HS-5 (cell line): ENCODE results near the gene SLC24A5.

Source experiments
- DNase-seq: peaks from one replicate; pipeline ENCODE4 v3.0.0-alpha.2; 2012; ENCODE audit warnings: low read depth

The SLC24A5 gene

DNA sequence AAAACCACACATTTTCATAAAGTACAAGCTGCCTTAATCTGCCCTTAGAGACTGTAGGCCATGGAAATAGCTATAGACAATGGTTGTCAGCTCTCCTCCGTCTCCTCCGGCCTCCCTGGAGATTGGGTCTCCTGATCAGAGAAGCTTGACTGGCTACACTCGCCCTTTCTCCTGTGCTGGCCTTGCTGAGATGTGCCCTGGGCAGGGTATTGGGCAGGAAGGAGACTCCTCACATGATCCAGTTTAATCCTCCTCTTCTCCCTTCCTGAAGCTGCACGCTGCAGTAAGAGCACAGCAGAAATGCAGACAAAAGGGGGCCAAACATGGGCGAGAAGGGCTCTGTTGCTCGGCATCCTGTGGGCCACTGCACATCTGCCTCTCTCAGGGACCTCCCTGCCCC is at the start of gene SLC24A5:
TSS of gene SLC24A5 (plus strand) at position 246 of the 400 bp plus-strand sequence. CDS start at position 301, 55 bp downstream.
- DNase-seq = no peak

DNA sequence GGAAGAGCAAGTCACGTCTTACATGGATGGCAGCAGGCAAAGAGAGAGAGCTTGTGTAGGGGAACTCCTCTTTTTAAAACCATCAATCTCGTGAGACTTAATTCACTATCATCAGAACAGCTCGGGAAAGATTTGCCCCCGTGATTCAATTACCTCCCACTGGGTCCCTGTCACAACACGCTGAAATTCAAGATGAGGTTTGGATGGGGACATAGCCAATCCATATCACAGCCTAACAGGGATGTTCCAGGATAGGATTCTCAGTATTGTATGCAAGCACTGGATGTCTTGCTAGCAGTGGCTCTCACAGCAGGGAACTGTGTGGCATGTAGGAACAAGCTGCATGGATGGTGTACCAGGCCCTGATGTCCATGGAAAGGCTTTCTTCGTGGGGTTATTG is 47.8 kb upstream of the SLC24A5 start:
- no peak for DNase-seq

DNA sequence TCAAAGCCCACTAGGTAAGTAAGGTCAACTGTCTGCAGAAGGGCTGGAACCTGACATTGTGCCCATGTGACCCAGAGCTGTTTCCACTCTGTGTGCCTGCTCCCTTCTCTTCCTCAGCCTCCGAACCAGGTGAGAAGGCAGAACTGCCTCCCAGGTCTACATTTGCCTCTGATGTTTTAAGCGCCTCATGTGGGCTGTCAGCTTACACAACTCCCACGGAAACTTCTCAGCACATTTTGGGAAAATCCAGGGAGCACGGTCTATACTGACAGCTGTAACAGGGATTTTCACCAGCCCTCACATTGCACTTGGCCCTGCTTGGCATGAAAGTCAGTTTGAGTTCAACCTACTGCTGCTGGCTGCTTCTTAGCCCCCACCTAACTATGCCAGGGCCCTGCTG is 46.9 kb upstream of the SLC24A5 start:
- no peak for DNase-seq

DNA sequence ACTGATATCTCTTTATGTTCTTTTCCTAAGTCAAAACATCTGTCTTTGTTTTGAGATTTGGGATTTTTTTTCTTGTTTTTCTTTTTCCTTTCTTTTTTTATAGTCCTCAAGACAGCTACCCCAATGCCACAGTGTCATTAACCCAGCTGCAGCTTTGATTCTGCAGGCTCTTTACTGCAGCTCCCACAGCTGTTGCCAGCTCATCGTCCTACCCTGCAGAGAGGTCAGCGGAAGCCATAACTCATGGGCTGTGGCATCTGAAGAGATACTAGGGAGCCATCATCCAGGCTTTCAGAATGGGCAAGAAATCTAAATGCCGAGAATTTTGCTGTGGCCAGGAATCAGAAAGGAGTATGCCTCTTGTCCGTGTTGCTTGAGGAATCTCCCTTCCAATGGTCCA is 44.3 kb upstream of the SLC24A5 start:
- DNase-seq = no peak

DNA sequence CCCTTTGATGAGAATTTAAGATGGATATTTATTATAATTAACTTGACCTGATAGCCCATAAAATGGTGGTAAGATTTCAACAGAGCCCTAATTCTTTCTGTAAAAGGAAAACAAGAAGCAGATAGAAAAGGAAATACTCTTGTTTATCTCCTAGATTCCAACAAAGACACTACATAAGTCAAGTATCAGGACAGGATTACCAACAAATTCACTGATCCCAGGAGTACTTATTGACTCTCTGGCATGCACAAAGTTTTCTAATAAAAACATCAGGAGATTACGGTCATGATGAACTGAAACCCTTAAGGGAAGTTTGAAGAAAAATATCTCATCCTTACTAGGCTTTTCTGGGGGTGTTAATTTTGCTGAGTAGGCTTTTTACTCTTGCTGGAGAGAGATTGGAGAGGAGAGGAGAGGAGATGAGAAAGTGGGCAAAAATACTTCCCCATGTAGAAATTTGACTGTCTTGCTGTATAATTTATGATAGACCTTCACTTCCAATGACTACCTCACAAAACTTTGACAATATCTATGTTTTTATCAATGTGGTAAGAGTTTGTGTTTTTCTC is 43.1 kb upstream of the SLC24A5 start:
- no peak for DNase-seq

DNA sequence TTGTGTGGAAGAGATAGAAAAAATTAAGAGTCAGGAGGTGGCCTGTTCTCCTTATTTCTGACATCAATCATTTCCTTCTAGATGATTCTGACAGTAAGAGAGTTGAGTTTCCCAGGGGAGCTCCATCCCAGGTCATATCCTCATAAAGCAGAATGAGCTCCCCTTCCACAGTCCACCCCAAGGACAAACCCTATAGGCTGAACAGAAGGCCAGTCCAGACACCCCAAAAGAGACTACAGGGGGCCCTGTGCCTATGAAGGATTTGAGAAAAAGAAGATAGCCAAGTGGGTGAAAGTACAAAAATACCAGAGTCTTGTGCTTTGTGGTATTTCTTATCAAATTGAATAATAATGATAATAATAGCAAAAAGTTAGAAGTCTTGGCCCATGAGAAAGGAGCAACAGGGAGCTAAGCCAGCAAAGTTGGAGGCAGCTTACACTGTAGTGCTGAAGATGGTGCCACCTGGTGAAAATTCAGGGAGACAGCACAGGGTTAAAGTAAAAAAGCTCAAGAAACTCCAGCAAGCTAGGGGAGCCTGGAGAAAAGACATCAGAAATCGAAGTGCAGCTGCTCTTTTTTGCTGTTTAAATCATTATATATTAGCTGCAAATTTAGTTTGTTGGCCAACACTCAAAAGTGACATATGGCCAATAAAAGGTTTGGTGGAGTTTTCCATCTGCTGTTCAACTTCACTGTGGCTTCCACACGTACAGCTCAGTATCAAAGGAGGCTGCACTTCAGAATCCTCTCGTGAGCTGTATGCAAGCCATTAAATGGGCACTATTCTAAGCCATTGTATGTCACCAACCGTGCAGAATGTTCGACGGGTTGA is 35.8 kb upstream of the SLC24A5 start:
- no peak for DNase-seq

DNA sequence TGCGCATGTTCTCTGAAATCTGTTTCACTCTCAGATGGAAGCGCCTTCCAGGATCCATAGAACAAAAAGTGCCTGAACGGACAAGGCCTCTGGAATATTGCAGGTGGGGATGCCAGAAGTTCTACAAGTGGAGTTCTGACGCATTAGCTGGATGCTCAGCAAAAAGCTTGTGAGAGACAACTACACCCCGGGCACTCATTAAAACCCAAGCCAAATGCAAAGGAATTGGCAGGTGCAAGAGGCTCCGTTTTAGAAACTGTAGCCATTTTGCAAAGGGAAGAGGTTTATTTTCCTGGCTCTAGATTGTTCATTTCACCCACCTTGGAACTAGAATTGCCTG is 35.2 kb upstream of the SLC24A5 start:
- no peak for DNase-seq

DNA sequence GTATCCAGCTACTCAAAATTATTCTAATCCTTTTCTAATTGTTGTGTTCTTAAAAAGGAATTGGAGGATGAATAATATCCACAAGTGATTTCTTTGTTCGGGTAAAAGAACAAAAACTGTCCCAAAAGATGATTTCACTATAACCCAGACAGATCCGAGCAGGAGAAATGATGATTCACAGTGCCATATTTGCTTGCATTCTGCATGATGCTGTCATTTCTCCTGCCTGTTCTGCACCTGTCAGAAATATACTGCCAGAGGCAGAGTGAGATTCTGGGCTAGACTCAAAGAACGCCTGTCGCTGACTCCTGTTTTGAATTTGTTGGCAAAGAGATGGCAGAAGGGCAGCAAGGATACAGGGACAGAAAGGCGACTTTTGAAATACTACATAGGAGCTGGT is 34.7 kb upstream of the SLC24A5 start:
- no peak for DNase-seq

DNA sequence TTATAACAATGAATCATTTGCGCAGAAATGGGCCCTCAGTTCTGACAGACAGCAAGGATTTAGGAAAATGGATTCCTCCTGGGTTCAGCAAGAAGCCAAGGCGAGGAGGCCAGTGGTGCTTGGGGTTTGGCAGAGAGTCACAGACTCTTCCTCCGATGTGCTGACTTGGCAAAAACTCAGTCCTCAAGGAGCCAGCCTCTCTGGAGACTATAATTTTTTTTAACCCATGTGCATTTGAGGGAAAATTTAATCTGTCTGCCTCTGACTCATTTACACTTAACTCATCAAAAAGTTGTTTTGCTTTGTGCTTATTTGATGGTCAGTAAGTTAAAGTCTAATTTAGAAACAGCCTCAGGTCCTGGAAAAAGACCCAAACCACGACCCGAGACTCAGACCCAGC is 34.2 kb upstream of the SLC24A5 start:
- no peak for DNase-seq

DNA sequence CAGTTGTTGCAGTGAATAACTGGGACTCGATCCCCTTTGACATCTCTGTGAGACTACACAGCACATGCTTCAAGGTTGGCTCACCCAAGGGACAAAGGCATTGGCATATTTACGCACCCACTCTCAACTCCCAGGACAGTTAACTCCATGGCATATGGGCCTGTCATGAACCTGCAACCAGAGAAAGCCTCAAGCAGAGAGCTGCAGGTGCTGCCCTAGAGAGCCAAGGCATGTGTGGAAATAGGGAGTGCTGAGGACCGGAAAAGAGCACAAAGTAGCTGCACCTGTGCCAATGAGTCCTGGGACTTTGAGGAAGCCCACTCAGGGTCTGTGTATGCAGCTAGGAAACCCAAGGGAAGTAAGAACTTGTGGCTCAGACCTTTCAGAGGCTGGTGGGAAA is 32.9 kb upstream of the SLC24A5 start:
- no peak for DNase-seq

DNA sequence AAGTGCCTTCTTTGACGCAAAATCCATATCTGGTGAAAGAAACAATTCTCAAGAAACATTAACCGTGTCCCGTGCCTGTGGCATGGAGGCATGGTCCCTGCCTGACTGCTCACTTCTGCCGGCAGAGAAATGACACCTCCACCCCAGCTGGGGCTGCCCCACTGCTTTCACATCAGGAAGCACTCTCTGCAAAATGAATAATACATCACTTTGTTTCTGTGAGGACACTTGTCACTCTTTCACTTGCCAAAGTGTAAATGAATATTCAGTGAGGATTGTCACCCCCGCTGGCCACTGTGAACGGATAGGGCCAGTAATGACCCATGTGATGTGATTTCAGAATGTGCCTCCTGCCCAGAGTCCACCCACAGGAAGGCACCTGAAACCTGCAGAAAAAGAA is 31.1 kb upstream of the SLC24A5 start:
- no peak for DNase-seq

DNA sequence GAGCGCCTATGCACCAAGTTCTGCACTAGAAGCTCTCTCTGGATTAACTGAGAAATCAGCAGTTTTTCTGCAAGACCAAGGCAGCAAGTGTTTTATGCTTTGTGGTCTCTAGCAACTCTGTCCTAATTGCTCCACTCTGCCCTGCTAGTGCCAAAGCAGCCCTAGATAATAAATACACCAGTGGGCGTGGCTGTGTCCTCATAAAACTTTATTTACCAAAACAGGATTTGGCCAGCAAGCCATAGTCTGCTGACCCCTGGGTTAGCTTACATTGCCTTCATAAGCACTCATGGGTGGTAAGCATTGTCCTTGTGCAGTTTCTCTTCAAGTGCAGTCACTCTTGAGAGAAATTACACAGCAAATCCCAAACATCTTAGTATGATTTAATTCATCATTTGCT is 30.7 kb upstream of the SLC24A5 start:
- no peak for DNase-seq

DNA sequence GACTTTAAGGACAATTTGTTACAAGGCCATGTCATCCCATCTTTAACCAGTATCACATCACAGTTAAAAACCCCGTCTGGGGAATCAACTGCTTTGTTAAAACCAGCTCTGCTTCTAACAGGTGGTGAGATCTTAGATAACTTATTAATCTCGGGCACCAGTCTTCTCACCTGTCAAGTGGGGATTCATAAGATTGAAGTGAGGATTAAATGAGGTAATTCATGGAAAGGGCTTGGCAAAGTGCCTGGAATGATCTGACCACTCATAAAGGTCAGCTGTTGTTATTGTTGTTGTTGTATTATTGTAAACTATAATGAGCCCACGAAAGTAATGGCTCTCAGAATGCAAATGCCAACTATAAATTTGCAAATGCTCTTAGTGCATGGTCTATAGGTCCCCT is 30.1 kb upstream of the SLC24A5 start:
- DNase-seq = no peak

DNA sequence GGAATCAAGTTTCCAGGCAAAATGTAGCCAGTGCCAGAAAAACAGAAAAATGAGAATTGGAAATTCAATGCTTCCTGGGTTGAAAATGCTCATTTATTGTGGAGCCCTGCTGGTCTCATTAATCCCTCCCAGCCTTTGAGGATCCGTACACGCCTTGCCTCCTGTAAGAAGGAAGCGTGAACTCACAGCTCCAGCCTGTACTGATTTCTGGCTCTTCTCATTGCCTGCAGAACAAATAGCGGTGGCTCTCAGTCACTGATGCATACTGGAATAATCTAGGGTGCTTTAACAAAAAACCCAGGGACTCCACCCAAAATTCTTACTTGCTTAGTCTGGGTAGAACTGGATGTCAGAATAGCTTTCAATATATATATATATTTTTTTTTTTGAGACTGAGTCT is 29.3 kb upstream of the SLC24A5 start:
- no peak for DNase-seq

DNA sequence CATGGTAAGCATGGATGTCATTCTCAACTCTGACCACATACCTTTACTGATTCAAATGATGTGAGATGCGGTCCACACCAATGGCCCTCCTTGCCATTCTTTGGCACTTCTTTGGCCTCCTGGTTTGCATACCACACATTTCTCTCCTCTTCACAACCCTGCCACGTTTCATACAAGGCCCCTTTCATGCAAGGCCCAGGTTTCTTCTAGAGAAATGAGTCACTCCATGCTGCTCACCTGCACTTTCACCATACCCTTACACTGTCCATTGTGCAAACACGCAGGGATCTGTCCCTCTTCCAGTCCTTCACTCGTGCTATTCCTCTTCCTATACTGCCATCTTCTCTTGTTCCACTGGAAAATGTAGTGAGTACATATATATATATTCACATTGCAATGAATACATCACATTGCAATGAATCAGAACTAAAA is 24.4 kb upstream of the SLC24A5 start:
- DNase-seq = no peak

DNA sequence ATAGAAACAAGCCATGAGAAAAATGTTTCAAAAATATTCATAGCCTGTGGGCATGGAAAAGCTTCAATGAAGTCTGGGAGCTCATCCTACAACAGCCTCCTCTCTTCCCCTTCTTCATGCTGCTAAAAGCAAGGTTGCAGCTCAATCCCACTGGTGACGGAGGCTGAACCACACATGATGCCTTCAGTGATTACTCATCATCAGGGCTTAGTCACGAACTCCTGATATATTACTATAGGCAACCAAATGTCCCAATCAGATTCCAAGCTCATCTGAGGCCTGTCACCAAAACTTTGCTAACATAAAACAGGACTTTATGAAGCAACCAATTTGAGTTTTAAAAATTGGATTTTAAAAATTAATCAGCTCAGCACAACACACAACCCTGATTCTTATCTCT is 24.0 kb upstream of the SLC24A5 start:
- DNase-seq = peak; percentile 77

DNA sequence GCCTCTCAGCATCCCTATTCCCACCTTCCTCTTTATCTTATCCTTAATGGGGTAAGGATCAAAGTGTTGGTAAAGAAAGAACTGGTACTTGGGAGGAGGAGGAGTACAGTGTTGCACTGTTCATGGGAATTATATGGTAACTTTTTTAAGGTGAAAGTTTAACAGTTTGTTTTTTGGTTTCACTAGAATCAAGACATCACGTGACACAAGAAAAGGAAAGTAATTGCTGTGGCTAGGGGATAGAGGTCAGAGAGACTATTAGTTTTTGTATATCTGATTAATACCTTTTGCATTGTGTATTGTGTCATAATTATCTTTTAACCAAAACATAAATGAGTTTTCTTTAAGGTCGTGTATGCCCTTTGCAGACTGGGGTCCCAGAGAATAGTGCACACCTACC is 23.5 kb upstream of the SLC24A5 start:
- no peak for DNase-seq

DNA sequence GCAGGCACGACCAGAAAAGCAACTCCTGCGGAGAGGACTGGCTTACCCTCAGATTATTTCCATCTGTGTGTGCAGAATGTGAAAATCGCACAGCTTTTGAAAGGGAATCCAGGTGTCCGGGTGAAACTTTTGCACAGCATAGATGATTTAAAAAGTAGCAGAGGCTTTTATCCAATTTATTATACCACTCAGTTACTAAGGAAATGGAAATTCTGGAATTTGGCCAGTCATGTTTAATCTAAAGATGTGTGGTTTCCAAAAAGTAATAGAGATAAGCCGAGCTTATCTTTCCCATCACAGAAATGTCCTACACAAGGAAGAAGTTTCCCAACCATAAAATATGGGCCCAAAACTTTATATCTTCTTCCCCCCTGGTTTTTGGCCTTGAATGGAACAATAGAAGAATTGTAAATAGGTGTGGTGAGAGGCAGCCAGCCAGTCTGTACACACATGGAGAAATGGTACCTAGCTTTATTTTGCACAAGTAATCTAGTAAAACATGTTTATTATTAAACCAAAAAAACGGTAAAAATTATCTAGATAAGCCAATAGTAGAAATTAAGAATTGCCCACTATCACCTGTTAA is 19.3 kb upstream of the SLC24A5 start:
- DNase-seq = no peak

DNA sequence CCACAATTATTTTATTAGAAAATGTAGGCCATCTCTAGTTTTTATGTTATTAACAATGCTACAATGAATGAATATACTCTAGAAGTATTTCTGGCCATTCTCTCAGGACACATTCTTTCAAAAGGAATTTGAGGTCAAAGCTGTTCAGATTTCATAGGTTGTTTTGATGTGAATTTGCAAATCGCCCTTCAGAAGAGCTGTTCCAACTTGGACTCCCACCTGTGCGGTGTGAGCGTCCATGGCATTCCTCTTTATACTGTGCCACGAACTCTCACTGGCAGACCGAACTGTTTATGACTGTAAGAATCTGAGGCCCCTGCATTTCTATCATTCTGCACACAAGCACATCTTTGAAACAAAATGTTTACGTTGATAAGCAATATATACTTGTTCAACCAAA is 18.6 kb upstream of the SLC24A5 start:
- no peak for DNase-seq

DNA sequence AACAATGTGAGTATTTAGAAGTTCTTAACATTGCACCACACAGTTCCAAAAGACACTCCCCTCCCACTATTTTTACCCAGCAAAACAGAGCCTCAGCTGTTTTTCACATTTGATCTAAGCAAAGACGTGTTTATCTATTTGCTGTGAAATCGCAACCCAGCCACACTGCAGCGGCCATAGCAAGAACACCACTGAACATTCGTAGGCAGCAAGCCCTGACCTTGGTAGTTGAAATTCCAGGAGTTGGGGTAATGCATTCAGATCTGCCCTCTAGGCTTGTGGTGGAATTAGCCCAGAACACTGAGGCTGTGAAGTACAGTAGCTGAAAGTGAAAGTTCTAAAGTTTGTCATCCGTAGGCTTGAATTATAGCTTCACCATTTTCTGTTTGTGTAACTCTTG is 17.1 kb upstream of the SLC24A5 start:
- no peak for DNase-seq

DNA sequence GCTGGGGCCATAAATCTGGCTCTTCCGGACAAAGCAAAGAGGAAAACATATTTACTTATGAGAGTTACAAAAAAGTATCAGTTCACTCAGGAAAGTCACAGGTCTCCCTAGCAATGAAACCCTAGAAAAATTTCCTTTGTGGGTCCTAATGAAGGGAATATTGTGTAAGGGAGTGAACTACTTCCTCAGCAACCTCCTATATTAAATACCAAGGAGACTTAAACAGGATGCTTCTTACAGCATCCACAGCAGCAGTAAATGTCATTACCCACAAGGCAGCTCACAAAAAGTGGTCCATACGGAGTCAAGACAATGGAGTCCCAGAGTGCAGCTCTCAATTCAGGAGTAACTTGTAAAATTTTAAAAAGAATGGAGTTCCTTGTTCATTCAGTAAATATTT is 14.9 kb upstream of the SLC24A5 start:
- DNase-seq = no peak

DNA sequence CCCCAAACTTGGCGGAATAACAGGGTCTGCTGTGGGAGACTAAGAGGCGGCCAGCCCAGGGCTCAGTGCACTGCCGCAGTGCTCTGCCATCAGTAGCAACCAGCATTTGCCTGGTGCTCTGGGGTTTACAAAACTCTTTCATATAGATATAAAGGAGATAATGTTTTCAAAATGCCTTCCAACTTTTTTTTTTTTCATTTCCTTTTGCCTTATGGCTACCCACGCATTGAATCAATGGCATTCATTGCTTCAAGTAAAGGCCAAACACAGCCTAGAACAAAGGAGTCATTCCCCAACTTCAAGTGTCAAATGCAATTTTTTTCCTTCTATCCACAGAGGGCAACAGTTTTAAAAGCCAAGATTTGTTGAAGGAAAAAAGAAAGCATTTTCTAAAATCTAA is 11.6 kb upstream of the SLC24A5 start:
- DNase-seq = no peak

DNA sequence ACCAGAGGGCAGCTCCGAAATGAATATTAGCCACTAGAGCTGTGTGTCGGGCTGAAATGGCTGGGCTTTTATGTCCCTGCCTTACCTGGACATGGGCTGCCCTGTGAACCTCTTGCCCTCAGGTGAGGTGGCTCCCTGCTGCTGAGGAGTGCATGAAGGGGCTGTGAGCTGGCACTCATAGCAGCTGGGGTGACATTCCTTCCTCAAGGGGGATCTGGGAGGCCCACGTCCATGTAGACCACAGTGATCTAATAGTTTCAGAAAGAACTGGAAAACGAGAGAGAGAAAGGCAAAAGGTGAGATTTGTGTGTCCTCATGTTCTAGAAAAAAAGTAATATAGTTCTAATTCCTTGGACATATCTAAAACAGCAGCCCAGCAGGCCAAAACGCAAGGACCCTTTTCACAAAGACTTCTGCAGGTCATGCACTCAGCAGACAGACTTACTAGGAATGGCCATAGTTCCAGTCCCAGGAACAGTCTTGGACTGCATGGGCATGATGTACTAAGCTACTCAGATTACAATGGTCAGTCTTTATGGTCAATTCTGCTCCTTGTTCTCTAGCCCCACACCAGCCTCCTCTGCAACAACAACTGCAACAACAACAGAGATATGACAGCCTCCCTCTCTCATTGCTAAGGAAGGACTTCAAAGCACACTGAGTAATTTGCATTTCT is 10.8 kb upstream of the SLC24A5 start:
- DNase-seq = no peak
